SHP77 (cell line): Measurements from ENCODE around the gene NKX2-1.
A peak's percentile ranks its signal among the peaks of the same experiment; 100 is the strongest.
"Not testable (repeated sequence)": the region's sequence is repeated elsewhere in the genome, so short reads cannot be mapped to it uniquely, and the experiment has no call there.

Experiments
- DNase-seq, 2 experiments: peaks; one replicate each; lab custom pipeline; 2025; lab: John Stamatoyannopoulos, UW

Gene NKX2-1

DNA sequence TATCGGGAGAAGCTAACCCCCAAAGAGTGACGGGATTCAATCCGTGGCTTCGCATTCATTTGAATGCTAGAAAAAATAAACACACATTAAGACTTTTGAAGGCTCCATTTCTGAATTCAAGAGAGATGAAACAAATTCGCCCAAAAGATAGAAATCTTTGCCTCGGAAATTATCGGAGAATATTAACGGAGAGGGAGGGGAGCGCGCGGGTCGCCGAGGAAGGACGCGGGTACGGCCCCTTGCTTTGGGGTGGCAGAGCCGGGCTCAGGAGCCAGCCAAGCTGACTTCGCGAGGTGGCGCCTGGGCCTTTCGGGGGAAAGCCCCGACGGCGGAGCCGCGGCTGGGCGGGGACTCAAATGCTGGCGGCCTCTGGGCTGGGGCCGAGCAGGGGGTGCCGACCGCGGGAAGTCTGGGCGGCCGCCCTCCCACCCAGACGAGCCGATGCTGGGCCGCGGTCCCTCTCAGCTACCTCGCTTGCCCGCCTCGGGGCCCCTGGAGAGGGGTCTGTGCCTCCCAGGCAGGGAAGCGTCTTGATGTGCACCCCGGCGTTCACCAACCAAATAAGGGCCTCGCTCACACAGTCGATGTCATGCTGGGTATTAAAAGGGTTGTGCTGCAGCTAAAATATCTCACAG lies 14.7 kb downstream of the NKX2-1 start:
- DNase-seq: peak in 1 of 2 experiments; percentile 51

DNA sequence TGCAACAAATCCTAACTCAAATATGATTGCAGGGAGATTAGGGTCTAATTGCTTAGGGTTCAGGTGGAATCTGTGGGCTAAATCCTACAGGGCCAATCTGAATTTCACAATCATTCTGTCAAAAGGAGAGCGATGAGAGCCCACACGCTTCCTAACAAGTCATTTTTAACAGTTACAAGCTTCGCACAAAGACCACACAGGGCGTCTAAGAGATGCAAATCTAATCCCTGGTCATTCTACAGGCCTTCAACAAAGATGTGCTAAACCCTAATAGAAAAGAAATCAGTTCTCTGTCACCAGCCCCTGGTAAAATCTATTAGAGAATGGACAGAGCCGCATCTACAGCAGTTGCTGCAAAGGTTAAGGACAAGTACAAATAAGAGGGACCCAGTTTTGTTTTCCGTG lies 15.3 kb downstream of the NKX2-1 start:
- no peak for DNase-seq

DNA sequence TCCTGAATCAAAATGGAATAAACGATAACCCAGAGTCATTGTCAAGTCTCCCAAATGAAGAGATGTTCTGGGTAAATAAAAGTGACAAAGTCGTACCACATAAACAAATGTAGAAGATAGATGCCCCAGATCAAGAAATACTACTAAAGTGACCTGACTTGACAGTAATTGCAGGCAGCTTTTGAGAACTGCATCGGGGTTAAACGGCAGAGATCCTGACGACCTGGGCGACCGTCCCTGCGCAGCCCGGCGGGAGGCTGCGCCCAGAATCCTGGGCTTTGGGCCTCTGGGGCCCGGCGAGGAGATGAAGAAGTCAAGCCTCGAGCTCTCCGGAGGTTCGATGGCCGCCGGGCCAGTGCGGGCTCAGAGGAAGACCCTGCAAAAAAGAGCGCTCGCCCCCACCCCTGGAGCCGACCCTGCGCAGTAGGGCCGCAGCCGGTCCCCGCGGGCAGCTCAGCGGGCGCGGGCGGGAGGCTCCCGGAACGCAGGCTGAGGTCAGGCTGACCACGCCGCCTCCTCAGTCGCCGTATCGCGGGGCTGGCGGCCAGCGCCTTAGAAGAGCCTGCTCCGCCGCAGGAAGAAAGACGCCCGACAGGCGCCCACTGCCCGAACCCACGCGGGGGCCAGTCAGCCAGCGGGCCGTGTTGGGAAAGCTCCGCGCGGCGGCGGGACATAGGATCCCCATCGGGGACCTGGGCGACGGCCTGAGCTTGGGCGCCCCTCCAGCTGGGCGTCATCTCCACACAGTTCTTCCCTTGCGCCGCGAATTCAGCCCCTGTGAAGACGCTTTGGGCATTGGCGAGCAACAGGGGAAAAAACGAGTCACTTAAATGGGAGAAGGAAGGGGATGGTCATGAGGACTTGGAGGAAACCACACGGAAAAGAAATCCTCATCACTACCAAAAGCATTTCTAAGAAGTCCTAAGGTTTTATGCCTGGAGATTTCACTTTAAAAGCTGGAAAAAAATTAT lies 16.0 kb downstream of the NKX2-1 start:
- DNase-seq: peak in 1 of 2 experiments; percentile 47

DNA sequence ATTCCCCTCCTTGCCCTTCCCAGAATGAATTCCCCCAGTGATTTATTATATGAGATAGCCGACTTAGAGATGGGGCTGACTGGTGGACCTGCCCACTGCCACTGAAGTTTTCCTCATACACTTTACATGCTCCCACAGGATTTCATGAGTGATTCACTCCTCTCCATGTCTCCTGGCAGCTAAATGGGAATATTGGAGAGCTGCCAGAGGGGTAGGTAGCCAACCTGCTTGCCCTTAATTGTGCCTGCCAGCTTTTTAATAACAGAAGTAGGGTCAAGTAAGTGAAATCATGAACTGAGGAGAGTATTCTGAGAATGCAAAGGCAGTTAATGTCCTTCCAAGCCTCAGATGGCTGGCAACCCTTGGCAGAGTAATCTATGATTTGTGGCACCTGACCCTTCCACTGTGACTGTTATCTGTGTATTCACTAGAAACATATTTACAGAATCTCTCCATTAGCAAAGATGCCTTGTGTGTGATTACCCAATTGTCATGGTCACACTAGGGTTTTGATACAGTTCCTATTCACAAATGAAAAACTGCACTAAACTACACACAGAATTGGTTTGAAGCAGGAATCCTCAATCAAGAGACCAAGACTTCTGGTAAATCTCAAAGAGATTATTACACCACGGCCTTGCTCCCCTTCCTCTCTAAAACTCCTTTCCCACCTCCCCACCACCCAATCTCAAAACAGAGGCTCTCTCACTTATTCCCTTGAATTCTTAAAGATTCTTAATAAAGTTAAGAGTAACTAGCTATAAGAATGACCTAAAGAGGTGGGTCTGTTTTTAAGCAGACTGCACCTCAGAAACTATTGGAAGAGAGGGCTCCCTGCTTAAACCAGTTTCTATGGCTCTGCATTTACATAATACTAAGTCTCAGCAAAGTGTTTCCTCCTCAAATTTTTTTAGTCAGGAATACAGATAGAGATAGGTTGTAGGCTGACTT lies 17.2 kb downstream of the NKX2-1 start:
- peak; percentile 55 to 63 for DNase-seq

DNA sequence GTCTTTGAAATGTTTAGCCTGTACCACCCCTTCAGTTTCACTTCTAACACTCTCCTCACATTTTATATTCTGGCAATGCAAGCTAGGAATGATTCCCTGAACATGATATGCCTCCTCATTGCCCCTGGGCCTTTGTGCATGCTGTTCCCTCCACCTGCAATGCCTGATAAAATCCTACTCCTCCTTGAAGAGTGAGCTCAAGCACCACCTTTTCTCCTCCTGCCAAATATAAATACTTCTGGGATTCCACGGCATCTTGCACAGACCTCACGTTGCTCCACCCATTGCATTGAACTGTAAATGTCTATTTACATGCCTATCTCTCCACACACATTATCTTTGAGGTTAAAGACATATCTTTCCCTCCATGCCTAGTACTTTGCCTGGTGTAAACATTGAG lies 21.1 kb downstream of the NKX2-1 start:
- DNase-seq: no peak

DNA sequence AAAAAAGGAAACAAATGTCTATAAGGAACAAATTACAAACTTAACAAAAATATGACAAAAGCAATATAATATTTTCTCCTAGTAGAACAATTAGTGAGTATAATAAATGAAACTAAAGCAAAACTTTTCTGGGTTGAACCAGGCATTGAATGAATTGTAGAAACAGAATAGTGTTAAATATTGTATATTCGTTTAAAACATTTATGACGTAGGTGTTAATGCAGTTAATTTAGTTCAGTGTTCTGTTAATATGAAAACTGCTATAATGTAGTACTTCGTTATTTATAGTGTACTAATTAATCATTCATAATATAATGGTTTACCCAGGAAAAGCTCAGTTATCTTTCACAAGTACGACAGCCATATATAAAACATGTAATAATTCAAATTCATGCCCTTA lies 23.7 kb downstream of the NKX2-1 start:
- no peak for DNase-seq

DNA sequence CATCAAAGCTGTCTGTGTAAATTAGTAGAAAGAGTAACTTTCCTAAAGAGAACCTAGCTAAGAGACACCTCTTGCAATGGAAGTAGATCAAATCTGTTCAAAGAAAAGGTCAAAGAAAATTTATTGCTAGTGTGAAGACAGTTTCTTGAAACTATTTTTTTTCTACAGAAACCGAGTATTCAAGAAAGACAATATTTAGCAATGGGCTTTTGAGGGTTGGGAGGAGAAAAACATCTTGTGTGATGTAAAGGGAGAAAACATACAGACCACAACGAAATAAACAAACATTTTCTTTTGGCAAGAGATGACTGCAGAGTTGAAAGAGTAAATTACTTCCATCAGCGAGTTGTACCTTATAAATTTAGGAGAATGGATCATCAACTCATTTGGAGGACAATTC lies 24.4 kb downstream of the NKX2-1 start:
- no peak for DNase-seq

DNA sequence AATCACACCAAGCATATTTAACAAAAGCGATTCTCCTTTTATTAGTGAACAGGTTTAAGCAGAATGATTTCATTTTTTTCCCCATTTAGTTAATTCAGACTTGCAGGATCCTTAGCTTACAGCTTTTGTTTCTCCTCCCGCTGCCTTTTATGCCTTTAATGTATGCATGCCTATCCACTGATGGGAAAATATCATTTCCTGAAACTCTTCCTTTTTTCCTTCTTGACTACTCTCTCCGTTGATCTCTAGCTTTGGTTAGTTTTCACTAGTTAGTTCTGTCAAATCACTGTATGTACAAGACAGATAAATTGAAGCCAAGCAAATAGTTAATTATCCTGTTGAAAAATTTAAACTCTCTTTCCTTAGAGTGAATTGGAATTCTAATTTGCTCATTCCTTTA lies 26.3 kb downstream of the NKX2-1 start:
- no peak for DNase-seq

DNA sequence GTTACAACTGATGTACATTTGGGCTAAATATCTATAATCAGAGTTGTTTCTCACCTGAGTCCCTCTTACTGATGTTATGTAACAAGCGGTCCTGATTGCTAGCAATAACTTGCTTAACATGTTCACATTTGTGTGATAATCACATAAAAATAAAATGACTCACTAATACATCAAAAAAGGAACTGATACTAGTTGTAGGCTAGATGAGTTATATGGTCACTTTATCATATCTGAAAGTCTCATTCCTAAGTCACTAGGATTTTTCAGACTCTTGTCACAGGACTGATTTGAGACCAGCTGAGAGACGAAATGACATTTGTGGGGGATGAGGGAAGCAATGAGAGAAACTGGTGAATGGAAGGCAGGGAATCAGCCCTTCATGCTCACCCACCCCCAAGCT lies 34.3 kb downstream of the NKX2-1 start:
- DNase-seq: no peak

DNA sequence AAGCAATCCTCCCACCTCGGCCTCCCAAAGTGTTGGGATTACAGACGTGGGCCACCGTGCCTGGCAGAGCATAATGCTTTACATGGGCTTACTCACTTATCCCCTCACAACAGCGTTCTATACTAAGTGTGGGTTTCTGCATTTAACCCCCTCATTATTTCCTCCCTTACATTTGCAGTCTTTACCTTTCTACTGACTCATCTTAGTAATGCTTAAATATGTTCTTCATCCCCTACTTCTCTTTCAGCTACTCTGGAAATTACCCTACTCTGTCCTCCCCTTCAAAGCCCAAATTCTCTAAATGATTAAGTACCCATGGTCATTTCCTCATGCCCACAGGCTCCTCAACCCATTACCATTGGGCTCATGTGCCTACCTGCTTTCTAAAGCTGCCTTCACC lies 40.7 kb downstream of the NKX2-1 start:
- no peak for DNase-seq

DNA sequence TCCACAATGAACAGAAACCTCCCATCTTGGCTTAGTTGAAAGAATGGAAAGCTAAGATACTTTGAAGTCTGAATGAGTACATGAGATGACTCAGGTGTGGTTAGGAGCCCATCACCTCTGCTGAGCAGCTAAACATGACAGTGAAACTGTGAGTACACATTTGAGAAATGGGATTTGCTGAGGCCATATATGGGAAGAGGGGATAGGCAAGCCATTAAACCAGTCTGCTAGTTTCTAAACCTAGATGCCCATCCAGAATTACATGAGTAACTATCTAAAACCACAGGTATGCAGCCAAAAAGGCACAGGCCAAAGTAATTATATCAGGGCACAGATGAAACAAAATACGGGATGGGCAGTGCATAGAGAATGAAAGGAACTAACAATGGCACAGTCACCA lies 41.2 kb downstream of the NKX2-1 start:
- DNase-seq: no peak

DNA sequence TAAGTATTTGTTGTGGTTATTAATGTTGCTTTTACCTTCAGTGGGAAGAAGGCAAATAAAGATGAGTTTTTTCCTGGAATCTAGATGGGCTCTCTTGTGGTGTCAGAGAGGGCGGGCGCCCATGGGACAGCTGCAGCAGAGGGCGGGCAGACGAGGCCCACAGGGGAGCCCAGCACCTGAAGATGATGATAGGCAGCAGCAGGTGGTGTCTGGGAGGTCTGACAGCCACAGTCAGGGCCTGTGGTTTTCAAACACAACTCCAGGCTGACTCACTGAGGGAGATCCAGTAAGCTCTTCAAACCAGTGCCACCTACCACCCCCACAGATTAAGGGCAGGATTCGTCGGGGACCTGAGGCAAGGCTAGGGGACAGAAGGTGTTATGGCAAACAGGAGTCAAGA lies 42.8 kb downstream of the NKX2-1 start:
- DNase-seq: peak; percentile 49 to 66

DNA sequence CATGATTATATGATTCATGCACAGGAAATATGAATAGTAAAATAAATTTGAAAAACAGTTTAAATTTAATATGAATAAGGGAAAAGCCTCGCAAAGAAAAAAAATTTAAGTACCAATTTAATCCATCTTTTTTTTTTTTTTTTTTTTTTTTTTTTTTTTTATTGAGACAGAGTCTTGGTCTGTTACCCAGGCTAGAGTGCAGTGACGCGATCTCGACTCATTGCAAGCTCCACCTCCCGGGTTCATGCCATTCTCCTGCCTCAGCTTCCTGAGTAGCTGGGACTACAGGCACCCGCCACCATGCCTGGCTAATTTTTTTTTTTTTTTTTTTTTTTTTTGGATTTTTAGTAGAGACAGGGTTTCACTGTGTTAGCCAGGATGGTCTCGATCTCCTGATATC lies 44.0 kb downstream of the NKX2-1 start:
- DNase-seq: not testable (repeated sequence)

DNA sequence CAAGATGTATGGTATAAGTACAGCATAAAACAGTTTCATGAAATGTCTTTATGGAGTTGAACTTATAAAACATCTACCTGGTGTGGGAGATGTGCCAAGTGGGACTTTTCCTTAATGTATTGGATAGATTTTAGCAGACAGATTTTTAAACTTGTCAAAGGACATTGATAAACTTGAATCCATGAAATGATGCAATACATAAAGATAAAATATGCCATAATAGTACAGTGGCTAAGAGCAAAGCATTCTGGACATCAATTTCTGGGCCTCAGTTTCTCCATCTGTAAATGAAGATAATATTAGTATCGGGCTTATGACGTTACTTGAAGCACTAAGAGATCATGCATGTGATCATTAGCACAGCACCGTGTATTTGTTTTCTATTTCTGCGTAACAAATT lies 45.4 kb downstream of the NKX2-1 start:
- no peak for DNase-seq

DNA sequence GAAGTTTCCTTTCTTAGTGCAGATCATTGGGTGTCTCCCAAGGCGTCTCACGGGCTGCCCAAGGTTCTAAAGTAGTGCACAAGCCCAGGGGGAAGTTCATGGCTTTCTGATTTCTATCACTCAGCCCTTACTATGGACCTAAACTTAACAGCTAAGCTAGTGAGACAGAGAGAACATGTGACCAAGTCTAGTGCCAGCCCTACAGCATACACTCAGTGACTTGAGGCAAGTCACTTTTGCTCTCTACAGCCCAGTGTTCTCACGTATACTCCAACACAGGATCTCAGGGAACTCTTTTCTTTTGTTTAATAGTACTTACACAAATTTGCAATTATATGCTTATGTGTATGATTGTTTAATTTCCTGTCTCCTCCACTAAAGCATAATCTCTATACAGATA lies 48.6 kb downstream of the NKX2-1 start:
- no peak for DNase-seq

DNA sequence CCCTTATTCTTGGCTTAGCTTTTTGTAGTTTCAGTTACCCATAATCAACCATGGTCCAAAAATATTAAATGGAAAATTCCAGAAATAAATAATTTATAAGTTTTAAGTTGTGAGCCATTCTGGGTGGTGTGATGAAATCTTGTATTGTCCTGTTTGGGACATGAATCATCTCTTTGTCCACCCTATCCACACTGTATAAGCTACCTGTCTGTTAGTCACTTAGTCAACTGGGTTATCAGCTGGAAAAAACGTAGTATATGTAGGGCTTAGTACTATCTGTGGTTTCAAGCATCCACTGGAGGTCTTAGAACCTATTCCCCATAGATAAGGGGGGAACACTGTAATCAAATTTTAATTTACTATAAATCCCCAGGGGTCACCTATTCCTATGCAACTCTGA lies 52.7 kb downstream of the NKX2-1 start:
- DNase-seq: no peak
